ENCODE results near the gene MRAP.

DNA sequence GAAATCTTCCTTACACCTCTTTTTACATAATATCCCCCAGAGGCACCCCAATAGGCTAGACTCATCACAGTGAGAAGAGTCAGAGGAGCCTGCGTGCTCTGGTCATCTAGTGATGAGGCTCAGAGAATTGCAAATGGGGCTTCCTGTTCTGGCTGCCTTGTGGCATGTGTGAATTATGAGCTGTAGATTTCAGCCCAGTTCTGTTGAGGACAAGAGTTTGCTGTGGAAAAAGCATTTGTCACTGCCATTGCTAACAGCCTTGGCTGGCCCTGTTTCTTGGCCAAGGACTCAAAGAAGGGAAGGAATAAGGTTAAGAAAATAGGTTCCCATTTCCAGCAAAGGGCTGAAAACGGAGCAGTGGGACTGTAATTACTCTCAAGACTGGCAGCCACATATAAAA, 30.7 kb downstream of the MRAP start:
- TF ChIP-seq CTCF (conservative IDR thresholded peaks at IDR 0.05) (no peak), ZFX (IDR thresholded peaks at IDR 0.05) (no peak)
